IMR-90 (cell line): ENCODE results near the gene FOXO4. TPM values are rescaled to one million over a fixed set of nuclear protein-coding genes. Genes with fewer than 3 reads are reported as not detected.

ENCODE experiments used
- ATAC-seq: fragments of 200-7000 bp; cut with Tn5 transposase; 2 replicates; pipeline ENCODE4 v1.9.1; 2020; ENCODE audit warnings: low read depth, mild to moderate bottlenecking, moderate library complexity
- BruUV-seq: library from RNA; stranded (reverse); fragments of 400-500 nt; replicated peaks from 2 replicates; lab custom pipeline; 2021; lab: Mats Ljungman, UMichigan
- CTCF ChIA-PET: fragments of 300-600 bp; formaldehyde crosslinking; extraction: SDS; loops from one replicate; lab custom pipeline; 2021; ENCODE audit warnings: antibody characterized with exemption; lab: Yijun Ruan, JAX
- POLR2A ChIA-PET: fragments of 300-600 bp; sonication (Branson Sonifier 250); formaldehyde crosslinking; loops from one replicate; lab custom pipeline; 2022; ENCODE audit warnings: antibody characterized with exemption; ENCODE audit not compliant: unreplicated experiment; lab: Charles Lee
- DNase-seq: peaks from one replicate; pipeline ENCODE4 v3.0.0; 2013
- H2AFZ ChIP-seq: replicated peaks from 2 replicates; pipeline ENCODE3; 2013; ENCODE audit warnings: low read length, mild to moderate bottlenecking; ENCODE audit not compliant: poor library complexity
- H2AK5ac ChIP-seq: 2 replicates; pipeline ENCODE4 v1.6.1; 2013; ENCODE audit warnings: low read depth, low read length, inconsistent platforms
- H2AK9ac ChIP-seq: replicated peaks from 2 replicates; pipeline ENCODE3; 2013; ENCODE audit warnings: mild to moderate bottlenecking, low read depth, low read length, moderate library complexity; ENCODE audit not compliant: poor library complexity
- H2BK120ac ChIP-seq: 2 replicates; pipeline ENCODE4 v1.6.1; 2013; ENCODE audit warnings: low read depth, low read length, inconsistent platforms
- H2BK15ac ChIP-seq: 3 replicates; pipeline ENCODE4 v1.6.1; 2013; ENCODE audit warnings: low read depth, low read length, inconsistent platforms
- H2BK20ac ChIP-seq: 2 replicates; pipeline ENCODE4 v1.6.1; 2013; ENCODE audit warnings: low read depth, mild to moderate bottlenecking, inconsistent platforms, low read length, moderate library complexity
- H2BK5ac ChIP-seq: 2 replicates; pipeline ENCODE4 v1.6.1; 2013; ENCODE audit warnings: mild to moderate bottlenecking, low read depth, low read length, inconsistent platforms; ENCODE audit not compliant: poor library complexity, severe bottlenecking
- H3K14ac ChIP-seq: replicated peaks from 2 replicates; pipeline ENCODE4 v1.6.1; 2013; ENCODE audit warnings: low read depth, low read length, inconsistent platforms
- H3K18ac ChIP-seq: 2 replicates; pipeline ENCODE4 v1.6.1; 2013; ENCODE audit warnings: low read depth, low read length, control low read depth
- H3K23ac ChIP-seq: 2 replicates; pipeline ENCODE4 v1.6.1; 2013; ENCODE audit warnings: low read depth, low read length, inconsistent platforms
- H3K27ac ChIP-seq: 2 replicates; pipeline ENCODE4 v1.5.1; 2013; ENCODE audit warnings: mild to moderate bottlenecking, control low read depth, low read length; ENCODE audit not compliant: insufficient read depth
- H3K27me3 ChIP-seq: 2 replicates; pipeline ENCODE4 v1.6.1; 2013; ENCODE audit warnings: low read length; ENCODE audit not compliant: control insufficient read depth, insufficient read depth
- H3K36me3 ChIP-seq: 2 replicates; pipeline ENCODE4 v1.6.1; 2013; ENCODE audit warnings: low read length, mixed read lengths; ENCODE audit not compliant: control insufficient read depth, insufficient read depth
- H3K4ac ChIP-seq: 2 replicates; pipeline ENCODE4 v1.6.1; 2013; ENCODE audit warnings: low read depth, low read length, inconsistent platforms
- H3K4me1 ChIP-seq: 2 replicates; pipeline ENCODE4 v1.6.1; 2013; ENCODE audit warnings: low read length, mixed read lengths; ENCODE audit not compliant: control insufficient read depth, insufficient read depth
- H3K4me2 ChIP-seq: 2 replicates; pipeline ENCODE4 v1.6.1; 2013; ENCODE audit warnings: low read depth, mild to moderate bottlenecking, control low read depth, low read length, moderate library complexity
- H3K4me3 ChIP-seq: 2 replicates; pipeline ENCODE4 v1.5.1; 2013; ENCODE audit warnings: low read depth, mild to moderate bottlenecking, control low read depth, low read length, moderate library complexity; ENCODE audit not compliant: insufficient read depth
- H3K56ac ChIP-seq: 2 replicates; pipeline ENCODE4 v1.6.1; 2013; ENCODE audit warnings: low read length, inconsistent platforms; ENCODE audit not compliant: insufficient read depth; ENCODE audit errors: extremely low read depth
- H3K79me1 ChIP-seq, 2 experiments: 2 replicates each; pipeline ENCODE4 v1.6.1; 2013; ENCODE audit warnings: low read length in 2 of 2, inconsistent platforms in 1 of 2, low read depth in 1 of 2
- H3K9ac ChIP-seq: 2 replicates; pipeline ENCODE4 v1.6.1; 2013; ENCODE audit warnings: low read depth, low read length, control low read depth
- H3K9me1 ChIP-seq: 2 replicates; pipeline ENCODE4 v1.6.1; 2013; ENCODE audit warnings: low read length, inconsistent platforms; ENCODE audit not compliant: insufficient read depth
- H3K9me3 ChIP-seq: 2 replicates; pipeline ENCODE4 v1.6.1; 2013; ENCODE audit warnings: low read length; ENCODE audit not compliant: control insufficient read depth, insufficient read depth
- H4K20me1 ChIP-seq: 2 replicates; pipeline ENCODE4 v1.6.1; 2013; ENCODE audit warnings: low read length, inconsistent platforms; ENCODE audit not compliant: insufficient read depth
- H4K5ac ChIP-seq: 2 replicates; pipeline ENCODE4 v1.6.1; 2013; ENCODE audit warnings: mild to moderate bottlenecking, low read depth, low read length, control low read depth
- H4K8ac ChIP-seq, 2 experiments: 2 replicates each; pipeline ENCODE4 v1.6.1; 2013; ENCODE audit warnings: low read depth in 2 of 2, low read length in 2 of 2, control low read depth in 1 of 2, inconsistent platforms in 1 of 2
- H4K91ac ChIP-seq: 2 replicates; pipeline ENCODE4 v1.6.1; 2013; ENCODE audit warnings: low read depth, low read length, inconsistent platforms; ENCODE audit not compliant: insufficient read depth
- CEBPB ChIP-seq: IDR thresholded peaks from 2 replicates; pipeline ENCODE4 v1.6.1; 2012; ENCODE audit warnings: low read depth, low read length, improper control_type of control experiment
- CTCF ChIP-seq: conservative IDR thresholded peaks from 2 replicates; pipeline ENCODE4 v1.5.1; 2012; ENCODE audit warnings: mild to moderate bottlenecking, low read depth, low read length, improper control_type of control experiment
- ELK1 ChIP-seq: fragments of 150-350 bp; IDR thresholded peaks from 2 replicates; pipeline ENCODE4 v1.6.1; 2016; ENCODE audit warnings: low read depth, mild to moderate bottlenecking, low read length, moderate library complexity, borderline replicate concordance
- NFE2L2 ChIP-seq: fragments of 150-350 bp; IDR thresholded peaks from 2 replicates; pipeline ENCODE4 v1.6.1; 2016; ENCODE audit warnings: low read depth, mild to moderate bottlenecking, low read length
- RFX5 ChIP-seq: IDR thresholded peaks from 2 replicates; pipeline ENCODE4 v1.8.0; 2012; ENCODE audit warnings: low read depth, mild to moderate bottlenecking, low read length, moderate library complexity
- WGBS, 2 experiments: methylation state at CpG; one replicate each; pipeline versions ENCODE4 v1.1.5 to v1.1.7; 2013; ENCODE audit warnings: missing lambda C conversion rate in 2 of 2; ENCODE audit not compliant: insufficient read length in 1 of 2; ENCODE audit errors: extremely low coverage in 2 of 2; 5-methylcytosine and 5-hydroxymethylcytosine counted together
- dilution Hi-C: fragments of 300-500 bp; cut with HindIII; formaldehyde crosslinking; loops from one replicate; pipeline ENCODE4 v1.14.3; 2018; ENCODE audit warnings: low sequenced_read_pairs; ENCODE audit not compliant: unreplicated experiment
- in situ Hi-C: fragments of 300-500 bp; cut with MboI; formaldehyde crosslinking; loops from 3 replicates; pipeline ENCODE4 v1.14.3; 2019; ENCODE audit warnings: low sequenced_read_pairs, inconsistent platforms, mixed read lengths
- intact Hi-C: fragments of 100-400 bp; cut with micrococcal nuclease; formaldehyde crosslinking; loops from 2 replicates; pipeline ENCODE4 v1.10.0; 2022
- polyA plus RNA-seq, 3 experiments: library from polyadenylated mRNA; depleted of rRNA; stranded (reverse); fragments of >200 nt; gene quantifications; 2 replicates each; pipeline ENCODE4 v1.2.3, GENCODE V29; 2012; ENCODE audit warnings: low replicate concordance in 1 of 3
- total RNA-seq: library from RNA; depleted of rRNA; stranded (reverse); fragments of >200 nt; gene quantifications from 2 replicates; pipeline ENCODE4 v1.2.3, GENCODE V29; 2012

FOXO4 gene
- total and polyA plus RNA-seq, 2 of the 4 experiments (the other 2 are of a cell fraction), result 2.0 to 2.6 TPM

- in situ Hi-C loops, result no loop called here
- Histone ChIP-seq H3K4me3 (no peak overlapping the region), H3K9ac (no peak overlapping the region), H3K4me2 (no peak overlapping the region), H2AFZ (no peak overlapping the region), H2BK20ac (no peak overlapping the region), H3K14ac (no peak overlapping the region), H3K56ac (no peak overlapping the region), H2AK9ac (no peak overlapping the region), H3K9me3 (no peaks in the 10 kb centered on the region), H3K27me3 (peaks cover 5% of the 10 kb centered on the region), H3K4ac (no peak overlapping the region), H2AK5ac (no peak overlapping the region), H3K4me1 (no peaks in the 10 kb centered on the region), H4K8ac (no peak overlapping the region), H4K91ac (no peak overlapping the region), H3K23ac (no peak overlapping the region), H4K5ac (no peak overlapping the region), H3K27ac (no peak overlapping the region), H3K18ac (no peak overlapping the region), H2BK5ac (no peak overlapping the region), H3K36me3 (no peaks in the 10 kb centered on the region), H3K79me1 (no peaks in the 10 kb centered on the region), H2BK120ac (no peak overlapping the region), H3K9me1 (no peaks in the 10 kb centered on the region), H4K20me1 (no peaks in the 10 kb centered on the region), H2BK15ac (no peak overlapping the region)
- dilution Hi-C loops, result no loop called here
- intact Hi-C loops, result no loop called here
- POLR2A ChIA-PET, result no interaction called here
- CTCF ChIA-PET, result no interaction called here
- ATAC-seq (no peak), DNase-seq (no peak)
- WGBS, 2 experiments, result 80% methylated on average over 1 of the region's 4 CpGs; no CpG with 5 or more reads in 1 of the 2 experiments
- TF ChIP-seq CTCF, result no peak
- TF ChIP-seq NFE2L2, result no peak
- no peak for TF ChIP-seq CEBPB
- no peak for TF ChIP-seq RFX5
- TF ChIP-seq ELK1, result no peak
- no TSS peak for BruUV-seq
Observed at GRCh38 chrX:71082822-71083221, 12.8 kb upstream of the FOXO4 start.
